Measurements from ENCODE around the gene PRXL2B. TPM values are rescaled to one million over a fixed set of nuclear protein-coding genes. Genes with fewer than 3 reads are reported as not detected.

Gene PRXL2B
- total RNA-seq, 2 experiments from 2014 or later = 5.2 to 10.4 TPM

- no peaks in the 10 kb centered on the region for H3K36me3 ChIP-seq (ENCODE audit: insufficient read depth, low read length)
- BruUV-seq (replicated peaks) = no TSS peak
- H3K9me3 ChIP-seq (ENCODE audit: low read length) = no peaks in the 10 kb centered on the region
- no peaks in the 10 kb centered on the region for H4K20me1 ChIP-seq (ENCODE audit: insufficient read depth, low read length)
- no peaks in the 10 kb centered on the region for H3K4me1 ChIP-seq (ENCODE audit: insufficient read depth, low read length, poor library complexity, severe bottlenecking)
- no peaks in the 10 kb centered on the region for H3K9me2 ChIP-seq (ENCODE audit: insufficient read depth, low read length)
- no peak overlapping the region for H3K4me3 ChIP-seq (ENCODE audit: low read depth, low read length, poor library complexity, severe bottlenecking)
- no peak overlapping the region for H3K4me2 ChIP-seq (ENCODE audit: low read length)
- CTCF ChIA-PET (ENCODE audit: unreplicated experiment) = no interaction called here
- POLR2A ChIA-PET = no interaction called here
- no peak overlapping the region for H2AFZ ChIP-seq (ENCODE audit: low read length)
- intact Hi-C loops (cut with micrococcal nuclease; ENCODE audit: unreplicated experiment) = no loop called here
- TF ChIP-seq, protein P1, sequence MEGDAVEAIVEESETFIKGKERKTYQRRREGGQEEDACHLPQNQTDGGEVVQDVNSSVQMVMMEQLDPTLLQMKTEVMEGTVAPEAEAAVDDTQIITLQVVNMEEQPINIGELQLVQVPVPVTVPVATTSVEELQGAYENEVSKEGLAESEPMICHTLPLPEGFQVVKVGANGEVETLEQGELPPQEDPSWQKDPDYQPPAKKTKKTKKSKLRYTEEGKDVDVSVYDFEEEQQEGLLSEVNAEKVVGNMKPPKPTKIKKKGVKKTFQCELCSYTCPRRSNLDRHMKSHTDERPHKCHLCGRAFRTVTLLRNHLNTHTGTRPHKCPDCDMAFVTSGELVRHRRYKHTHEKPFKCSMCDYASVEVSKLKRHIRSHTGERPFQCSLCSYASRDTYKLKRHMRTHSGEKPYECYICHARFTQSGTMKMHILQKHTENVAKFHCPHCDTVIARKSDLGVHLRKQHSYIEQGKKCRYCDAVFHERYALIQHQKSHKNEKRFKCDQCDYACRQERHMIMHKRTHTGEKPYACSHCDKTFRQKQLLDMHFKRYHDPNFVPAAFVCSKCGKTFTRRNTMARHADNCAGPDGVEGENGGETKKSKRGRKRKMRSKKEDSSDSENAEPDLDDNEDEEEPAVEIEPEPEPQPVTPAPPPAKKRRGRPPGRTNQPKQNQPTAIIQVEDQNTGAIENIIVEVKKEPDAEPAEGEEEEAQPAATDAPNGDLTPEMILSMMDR (conservative IDR thresholded peaks at IDR 0.05; ENCODE audit: low read length) = no peak
- TF ChIP-seq EZH2phosphoT487 (IDR thresholded peaks at IDR 0.05; ENCODE audit: borderline replicate concordance, low read depth, low read length) = no peak
- H3K27ac ChIP-seq (ENCODE audit: low read depth, low read length, poor library complexity, severe bottlenecking) = no peak overlapping the region
- DNase-seq (ENCODE audit: low spot score) = no peak
- no peaks in the 10 kb centered on the region for H3K79me2 ChIP-seq (ENCODE audit: insufficient read depth, low read depth, low read length)
These were observed 23.7 kb downstream of the PRXL2B start for GRCh38 chr1:2610036-2610959.

DNA sequence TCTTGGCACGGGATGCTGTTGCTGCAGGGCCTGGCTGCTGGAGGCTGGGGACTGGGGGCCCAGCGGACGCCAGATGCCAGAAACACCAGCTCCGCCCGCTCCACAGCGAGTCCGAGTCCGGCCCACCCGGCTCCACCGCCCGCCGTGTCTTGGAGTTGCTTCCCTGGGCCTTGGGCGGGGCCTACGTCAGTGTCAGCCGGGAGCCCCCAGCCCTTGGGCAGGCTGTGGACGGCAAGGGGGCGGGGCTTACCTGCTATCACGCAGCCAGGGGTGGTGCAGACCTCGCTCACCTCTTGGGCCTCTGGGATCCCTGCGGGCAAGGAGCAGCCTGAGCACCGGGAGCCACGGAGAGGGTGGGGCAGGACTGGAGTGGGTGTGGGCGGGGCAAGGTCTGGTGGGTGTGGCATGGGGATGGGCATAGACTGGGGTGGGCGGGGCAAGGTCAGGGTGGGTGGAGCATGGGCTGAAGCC, 24.5 kb downstream of the PRXL2B start:
- Histone ChIP-seq H3K4me3 (ENCODE audit: low read depth, low read length, poor library complexity, severe bottlenecking) (no peak overlapping the region), H3K9me3 (ENCODE audit: low read length) (no peaks in the 10 kb centered on the region), H3K4me1 (ENCODE audit: insufficient read depth, low read length, poor library complexity, severe bottlenecking) (no peaks in the 10 kb centered on the region), H3K27ac (ENCODE audit: low read depth, low read length, poor library complexity, severe bottlenecking) (no peak overlapping the region), H2AFZ (ENCODE audit: low read length) (no peak overlapping the region), H4K20me1 (ENCODE audit: insufficient read depth, low read length) (no peaks in the 10 kb centered on the region), H3K79me2 (ENCODE audit: insufficient read depth, low read depth, low read length) (no peaks in the 10 kb centered on the region), H3K36me3 (ENCODE audit: insufficient read depth, low read length) (no peaks in the 10 kb centered on the region), H3K4me2 (ENCODE audit: low read length) (no peak overlapping the region), H3K9me2 (ENCODE audit: insufficient read depth, low read length) (no peaks in the 10 kb centered on the region)
- ChIA-PET POLR2A (no interaction called here), CTCF (ENCODE audit: unreplicated experiment) (no interaction called here)
- no TSS peak for BruUV-seq (replicated peaks)
- DNase-seq (ENCODE audit: low spot score) = peak; percentile 31
- TF ChIP-seq, protein P1 (conservative IDR thresholded peaks at IDR 0.05; ENCODE audit: low read length) = no peak
- no peak for TF ChIP-seq EZH2phosphoT487 (IDR thresholded peaks at IDR 0.05; ENCODE audit: borderline replicate concordance, low read depth, low read length)
- intact Hi-C loops (cut with micrococcal nuclease; ENCODE audit: unreplicated experiment) = no loop called here

All from OCI-LY7 (cell line).